ENCODE measurements around the gene FAM120A. TPM values are rescaled to one million over a fixed set of nuclear protein-coding genes. Genes with fewer than 3 reads are reported as not detected.

The FAM120A gene
- total RNA-seq, 1 donor from 2014 or later, result 107 TPM

- Mint-ChIP-seq H3K9me3 (no peaks in the 10 kb centered on the region), H3K4me3 (no peak overlapping the region), H3K36me3 (ENCODE audit: low read depth) (peaks cover 78% of the 10 kb centered on the region), H3K27ac (no peak overlapping the region), H3K27me3 (no peaks in the 10 kb centered on the region), H3K4me1 (no peaks in the 10 kb centered on the region)
- CTCF ChIA-PET, result no interaction called here
- TF ChIP-seq CTCF (IDR thresholded peaks at IDR 0.05), result no peak
- POLR2A ChIA-PET, result no interaction called here
- ATAC-seq (ENCODE audit: low read depth) (no peak), DNase-seq (no peak)
- intact Hi-C loops (cut with micrococcal nuclease), result no loop called here
Measured at GRCh38 chr9:93522736-93523135, 71.3 kb downstream of the FAM120A start.

GRCh38 chr9:93523518-93524144 lies 72.1 kb downstream of the FAM120A start:
- H3K27me3 Mint-ChIP-seq, result no peaks in the 10 kb centered on the region
- ChIA-PET CTCF (no interaction called here), POLR2A (no interaction called here)
- no peaks in the 10 kb centered on the region for H3K9me3 Mint-ChIP-seq
- H3K36me3 Mint-ChIP-seq (ENCODE audit: low read depth), result peaks cover 76% of the 10 kb centered on the region
- intact Hi-C loops (cut with micrococcal nuclease), result no loop called here
- TF ChIP-seq CTCF (IDR thresholded peaks at IDR 0.05), result no peak
- H3K27ac Mint-ChIP-seq, result no peak overlapping the region
- ATAC-seq (ENCODE audit: low read depth) (no peak), DNase-seq (no peak)
- H3K4me3 Mint-ChIP-seq, result no peak overlapping the region
- no peaks in the 10 kb centered on the region for H3K4me1 Mint-ChIP-seq

GRCh38 chr9:93525476-93525875 lies 74.0 kb downstream of the FAM120A start:
- no peak for TF ChIP-seq CTCF (IDR thresholded peaks at IDR 0.05)
- H3K27me3 Mint-ChIP-seq, result no peaks in the 10 kb centered on the region
- H3K4me1 Mint-ChIP-seq, result no peaks in the 10 kb centered on the region
- H3K4me3 Mint-ChIP-seq, result no peak overlapping the region
- no peaks in the 10 kb centered on the region for H3K9me3 Mint-ChIP-seq
- ATAC-seq (ENCODE audit: low read depth) (no peak), DNase-seq (no peak)
- peaks cover 83% of the 10 kb centered on the region for H3K36me3 Mint-ChIP-seq (ENCODE audit: low read depth)
- CTCF ChIA-PET, result no interaction called here
- intact Hi-C loops (cut with micrococcal nuclease), result no loop called here
- POLR2A ChIA-PET, result no interaction called here
- no peak overlapping the region for H3K27ac Mint-ChIP-seq

GRCh38 chr9:93531374-93531773 lies 79.9 kb downstream of the FAM120A start:
- DNase-seq (no peak), ATAC-seq (ENCODE audit: low read depth) (no peak)
- H3K36me3 Mint-ChIP-seq (ENCODE audit: low read depth), result peaks cover 90% of the 10 kb centered on the region
- intact Hi-C loops (cut with micrococcal nuclease), result no loop called here
- H3K4me1 Mint-ChIP-seq, result no peaks in the 10 kb centered on the region
- no peak overlapping the region for H3K4me3 Mint-ChIP-seq
- no peaks in the 10 kb centered on the region for H3K27me3 Mint-ChIP-seq
- H3K27ac Mint-ChIP-seq, result no peak overlapping the region
- ChIA-PET POLR2A (no interaction called here), CTCF (no interaction called here)
- H3K9me3 Mint-ChIP-seq, result no peaks in the 10 kb centered on the region
- TF ChIP-seq CTCF (IDR thresholded peaks at IDR 0.05), result no peak

GRCh38 chr9:93532141-93532540 lies 80.7 kb downstream of the FAM120A start:
- ChIA-PET CTCF (no interaction called here), POLR2A (no interaction called here)
- H3K27me3 Mint-ChIP-seq, result no peaks in the 10 kb centered on the region
- no peak for TF ChIP-seq CTCF (IDR thresholded peaks at IDR 0.05)
- no peak overlapping the region for H3K27ac Mint-ChIP-seq
- no peaks in the 10 kb centered on the region for H3K9me3 Mint-ChIP-seq
- DNase-seq (no peak), ATAC-seq (ENCODE audit: low read depth) (no peak)
- no peak overlapping the region for H3K4me3 Mint-ChIP-seq
- peaks cover 87% of the 10 kb centered on the region for H3K36me3 Mint-ChIP-seq (ENCODE audit: low read depth)
- intact Hi-C loops (cut with micrococcal nuclease), result no loop called here
- no peaks in the 10 kb centered on the region for H3K4me1 Mint-ChIP-seq
